ENCODE data around the gene GINS1.
"Not testable (repeated sequence)": the region's sequence is repeated elsewhere in the genome, so short reads cannot be mapped to it uniquely, and the experiment has no call there.

GINS1 gene

GRCh38 chr20:25454153-25454900 is 46.9 kb downstream of the GINS1 start:
- no peak for DNase-seq (ENCODE audit: low spot score)

- DNase-seq (ENCODE audit: low spot score) = no peak
Measured at GRCh38 chr20:25457886-25458680, 50.6 kb downstream of the GINS1 start.

- DNase-seq (ENCODE audit: low spot score) = no peak
Measured at GRCh38 chr20:25459111-25459830, 51.8 kb downstream of the GINS1 start.

- DNase-seq (ENCODE audit: low spot score) = no peak
Measured at GRCh38 chr20:25459916-25460535, 52.6 kb downstream of the GINS1 start.

GRCh38 chr20:25460566-25461280 is 53.2 kb downstream of the GINS1 start:
- DNase-seq (ENCODE audit: low spot score) = no peak

GRCh38 chr20:25461281-25461650 is 53.8 kb downstream of the GINS1 start:
- DNase-seq (ENCODE audit: low spot score) = no peak

- no peak for DNase-seq (ENCODE audit: low spot score)
Measured at GRCh38 chr20:25461786-25462545, 54.5 kb downstream of the GINS1 start.

- no peak for DNase-seq (ENCODE audit: low spot score)
Measured at GRCh38 chr20:25464501-25465242, 57.2 kb downstream of the GINS1 start.

- DNase-seq (ENCODE audit: low spot score) = no peak
Measured at GRCh38 chr20:25465243-25466135, 58.0 kb downstream of the GINS1 start.

- no peak for DNase-seq (ENCODE audit: low spot score)
Measured at GRCh38 chr20:25466846-25467245, 59.4 kb downstream of the GINS1 start.

GRCh38 chr20:25467441-25467840 is 60.0 kb downstream of the GINS1 start:
- DNase-seq (ENCODE audit: low spot score) = no peak

GRCh38 chr20:25468126-25469075 is 60.9 kb downstream of the GINS1 start:
- DNase-seq (ENCODE audit: low spot score) = no peak

GRCh38 chr20:25469558-25469957 is 62.1 kb downstream of the GINS1 start:
- no peak for DNase-seq (ENCODE audit: low spot score)

GRCh38 chr20:25470045-25470444 is 62.6 kb downstream of the GINS1 start:
- DNase-seq (ENCODE audit: low spot score) = no peak

GRCh38 chr20:25471020-25471419 is 63.5 kb downstream of the GINS1 start:
- DNase-seq (ENCODE audit: low spot score) = no peak

GRCh38 chr20:25473297-25473696 is 65.8 kb downstream of the GINS1 start:
- DNase-seq (ENCODE audit: low spot score) = not testable (repeated sequence)

- DNase-seq (ENCODE audit: low spot score) = no peak
Measured at GRCh38 chr20:25476106-25477013, 68.9 kb downstream of the GINS1 start.

Measured in hepatic stellate cell (primary cell).